NCI-H510A (cell line): ENCODE data around the gene KIR3DL3.
"Not testable (repeated sequence)": the region's sequence is repeated elsewhere in the genome, so short reads cannot be mapped to it uniquely, and the experiment has no call there.

Experiments
- DNase-seq: peaks from one replicate; lab custom pipeline; 2025; lab: John Stamatoyannopoulos, UW

The KIR3DL3 gene

GRCh38 chr19:54782916-54783315 lies 58.7 kb downstream of the KIR3DL3 start:
- DNase-seq = not testable (repeated sequence)
